Measurements from ENCODE around the gene L3MBTL4.

The L3MBTL4 gene

DNA sequence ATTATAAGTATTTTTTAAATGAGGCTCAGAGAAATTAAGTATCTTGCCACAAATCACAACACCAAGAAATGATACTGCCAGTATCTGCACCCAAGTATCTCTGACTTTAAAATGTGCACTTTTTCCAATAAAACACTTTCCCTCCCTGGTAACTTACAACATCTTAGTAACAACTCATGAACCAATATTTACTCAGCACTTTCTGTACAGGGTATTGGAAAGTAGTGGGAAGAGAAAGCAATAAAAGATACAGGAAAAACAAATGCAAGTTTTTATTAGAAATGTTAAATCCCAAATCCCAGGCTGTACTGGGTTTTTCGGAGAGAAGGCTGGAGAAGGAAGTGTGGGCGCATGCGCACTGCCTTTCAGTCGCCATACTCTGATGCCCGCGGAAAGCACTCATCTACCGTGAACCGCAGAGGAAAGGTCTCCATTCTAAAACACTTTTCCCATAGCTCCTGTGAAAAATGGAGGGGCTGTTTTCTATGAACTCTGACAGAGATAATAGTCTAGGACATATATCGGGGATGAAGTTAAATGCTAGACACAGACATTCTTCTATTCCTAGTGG, 52.1 kb downstream of the L3MBTL4 start:
- no peak for DNase-seq
- no peaks in the 10 kb centered on the region for H3K9me3 Mint-ChIP-seq
- H3K27ac Mint-ChIP-seq: no peak overlapping the region
- H3K4me1 Mint-ChIP-seq (ENCODE audit: low read depth): no peaks in the 10 kb centered on the region
- H3K4me3 Mint-ChIP-seq: no peak overlapping the region
- H3K36me3 Mint-ChIP-seq (ENCODE audit: low read depth): no peaks in the 10 kb centered on the region
- H3K27me3 Mint-ChIP-seq: no peaks in the 10 kb centered on the region

DNA sequence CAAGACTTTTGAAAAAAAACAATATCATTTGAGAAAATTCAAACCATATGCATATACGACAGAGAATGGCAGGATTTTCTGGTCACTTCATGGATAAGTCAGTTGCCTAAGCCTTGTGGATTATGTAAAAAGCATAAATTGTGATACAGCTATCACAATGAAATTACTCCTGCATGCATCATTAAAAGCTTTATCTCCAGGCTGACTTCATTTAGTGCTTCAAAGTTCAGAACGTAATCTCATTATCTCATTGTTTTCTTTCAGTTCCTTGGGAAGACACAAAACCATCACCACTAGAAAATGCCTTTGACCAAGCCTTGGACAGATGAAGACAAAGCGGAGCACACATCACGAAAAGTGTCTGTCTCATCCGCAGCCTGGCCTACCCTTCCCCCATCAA, 57.0 kb downstream of the L3MBTL4 start:
- H3K27ac Mint-ChIP-seq: no peak overlapping the region
- H3K27me3 Mint-ChIP-seq: no peaks in the 10 kb centered on the region
- H3K9me3 Mint-ChIP-seq: no peaks in the 10 kb centered on the region
- H3K4me1 Mint-ChIP-seq (ENCODE audit: low read depth): no peaks in the 10 kb centered on the region
- no peak overlapping the region for H3K4me3 Mint-ChIP-seq
- no peaks in the 10 kb centered on the region for H3K36me3 Mint-ChIP-seq (ENCODE audit: low read depth)
- no peak for DNase-seq

DNA sequence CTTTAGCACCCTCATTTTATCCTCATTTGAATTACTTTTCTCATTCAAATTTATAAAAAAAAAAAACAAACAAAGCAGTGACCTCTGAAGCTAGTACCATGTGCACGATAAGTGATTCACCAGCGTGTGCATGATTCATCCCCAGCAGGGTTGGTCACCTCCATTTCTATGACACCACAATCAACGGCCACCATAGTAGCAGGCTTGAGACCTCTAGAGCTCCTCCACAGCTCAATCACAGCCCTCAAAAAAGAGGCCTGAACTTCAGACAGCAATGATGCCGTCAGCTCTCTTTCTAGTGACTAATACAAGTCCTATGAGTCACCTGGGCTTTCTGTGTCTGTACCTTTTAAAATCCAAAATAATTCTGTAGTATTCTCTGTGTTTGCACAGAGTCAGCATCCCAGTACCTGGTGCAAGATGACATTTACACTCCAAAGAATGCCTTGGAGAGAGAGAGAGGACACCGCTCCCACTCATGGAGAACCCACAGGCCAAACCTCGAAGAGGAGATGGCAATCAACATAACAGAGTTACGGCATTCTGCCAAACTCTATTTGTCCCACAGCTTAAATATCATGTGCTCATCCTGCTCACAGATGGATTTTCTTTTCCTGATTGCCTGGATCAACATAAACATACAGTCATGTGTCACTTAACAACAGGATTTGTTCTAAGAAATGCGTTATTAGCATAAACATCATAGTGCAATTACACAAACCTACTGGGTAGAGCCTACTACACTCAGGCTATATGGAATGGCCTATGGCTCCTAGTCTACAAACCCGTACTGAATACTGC, 58.7 kb downstream of the L3MBTL4 start:
- H3K9me3 Mint-ChIP-seq: no peaks in the 10 kb centered on the region
- H3K4me3 Mint-ChIP-seq: no peak overlapping the region
- H3K4me1 Mint-ChIP-seq (ENCODE audit: low read depth): no peaks in the 10 kb centered on the region
- no peaks in the 10 kb centered on the region for H3K27me3 Mint-ChIP-seq
- no peak for DNase-seq
- H3K36me3 Mint-ChIP-seq (ENCODE audit: low read depth): no peaks in the 10 kb centered on the region
- no peak overlapping the region for H3K27ac Mint-ChIP-seq

DNA sequence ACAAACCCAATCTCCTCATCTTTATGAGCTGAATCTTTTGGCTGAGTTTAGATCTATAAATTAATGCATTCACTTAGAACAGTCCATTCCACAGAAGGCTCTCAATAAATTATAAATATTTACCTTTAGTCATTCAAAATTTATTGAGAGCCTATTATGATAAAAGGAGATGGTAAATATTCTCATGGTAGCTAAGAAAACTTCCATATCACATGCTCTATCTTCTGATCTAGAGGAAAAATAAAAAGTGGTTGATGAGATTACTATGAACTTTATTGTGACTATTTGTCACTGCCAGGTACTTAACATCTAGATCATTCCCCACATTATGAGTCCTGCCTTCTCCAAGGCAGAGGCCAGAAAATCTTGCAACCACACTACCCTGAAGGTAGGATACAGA, 62.4 kb downstream of the L3MBTL4 start:
- no peaks in the 10 kb centered on the region for H3K27me3 Mint-ChIP-seq
- H3K9me3 Mint-ChIP-seq: peaks cover 6% of the 10 kb centered on the region
- no peaks in the 10 kb centered on the region for H3K36me3 Mint-ChIP-seq (ENCODE audit: low read depth)
- no peak overlapping the region for H3K4me3 Mint-ChIP-seq
- no peak for DNase-seq
- H3K4me1 Mint-ChIP-seq (ENCODE audit: low read depth): no peaks in the 10 kb centered on the region
- no peak overlapping the region for H3K27ac Mint-ChIP-seq

DNA sequence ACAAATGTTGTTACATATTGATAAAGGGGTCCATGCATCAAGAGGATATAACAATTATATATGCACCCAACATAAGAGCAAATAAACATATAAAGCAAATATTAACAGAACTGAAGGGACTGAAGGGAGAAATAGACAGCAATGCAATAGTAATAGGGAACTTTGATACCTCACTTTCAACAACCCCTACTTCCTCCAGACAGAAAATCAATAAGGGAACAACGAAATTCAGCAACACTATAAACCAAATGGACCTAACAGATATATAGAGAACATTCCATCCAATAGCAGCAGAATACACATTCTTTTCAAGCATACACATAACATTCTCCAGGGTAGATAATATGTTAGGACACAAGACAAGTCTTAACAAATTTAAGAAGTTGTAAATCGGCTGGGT, 71.7 kb downstream of the L3MBTL4 start:
- no peak for DNase-seq
- Mint-ChIP-seq H3K27me3 (no peaks in the 10 kb centered on the region), H3K36me3 (ENCODE audit: low read depth) (no peaks in the 10 kb centered on the region), H3K4me3 (no peak overlapping the region), H3K4me1 (ENCODE audit: low read depth) (no peaks in the 10 kb centered on the region), H3K9me3 (peaks cover 24% of the 10 kb centered on the region), H3K27ac (no peak overlapping the region)

DNA sequence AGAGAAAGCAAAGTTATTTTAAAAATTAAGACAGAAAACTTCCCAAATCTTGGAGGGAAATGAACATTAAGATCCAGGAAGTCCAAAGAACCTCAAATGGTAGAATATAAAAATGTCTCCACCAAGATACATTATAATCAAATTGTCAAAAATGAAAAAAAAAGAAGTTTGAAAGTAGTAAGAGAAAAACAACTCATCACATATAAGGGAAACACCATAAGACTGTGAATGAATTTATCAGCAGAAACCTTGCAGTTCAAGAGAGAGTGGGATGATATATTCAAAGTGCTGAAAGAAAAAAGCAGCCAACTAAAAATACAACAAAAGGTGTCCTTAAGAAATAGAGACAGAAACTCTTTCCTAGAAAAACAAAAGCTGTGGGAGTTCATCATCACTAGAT, 73.0 kb downstream of the L3MBTL4 start:
- no peak overlapping the region for H3K4me3 Mint-ChIP-seq

DNA sequence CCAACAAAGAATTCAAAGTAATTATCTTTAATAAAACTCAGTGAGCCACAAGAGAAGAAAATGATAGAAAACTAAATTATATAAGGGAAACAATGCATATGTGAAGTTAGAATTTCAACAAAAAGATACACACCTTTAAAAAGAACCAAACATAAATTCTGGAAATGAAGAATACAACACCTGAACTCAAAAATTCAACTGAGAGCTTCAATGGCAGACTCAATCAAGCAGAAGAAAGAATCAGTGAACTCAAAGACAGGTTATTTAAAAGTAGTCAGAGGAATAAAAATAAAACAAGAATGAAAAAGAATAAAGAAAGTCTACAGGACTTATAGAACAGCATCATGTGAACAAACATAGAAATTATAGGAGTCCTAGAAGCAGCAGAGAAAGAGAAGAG, 73.4 kb downstream of the L3MBTL4 start:
- Mint-ChIP-seq H3K27ac (no peak overlapping the region), H3K9me3 (peaks cover 27% of the 10 kb centered on the region)

More for the DNA sequence above, 73.0 kb downstream of the L3MBTL4 start:
- Mint-ChIP-seq H3K9me3 (peaks cover 27% of the 10 kb centered on the region), H3K27ac (no peak overlapping the region), H3K4me1 (ENCODE audit: low read depth) (no peaks in the 10 kb centered on the region), H3K36me3 (ENCODE audit: low read depth) (no peaks in the 10 kb centered on the region), H3K27me3 (no peaks in the 10 kb centered on the region)
- DNase-seq: no peak

DNA sequence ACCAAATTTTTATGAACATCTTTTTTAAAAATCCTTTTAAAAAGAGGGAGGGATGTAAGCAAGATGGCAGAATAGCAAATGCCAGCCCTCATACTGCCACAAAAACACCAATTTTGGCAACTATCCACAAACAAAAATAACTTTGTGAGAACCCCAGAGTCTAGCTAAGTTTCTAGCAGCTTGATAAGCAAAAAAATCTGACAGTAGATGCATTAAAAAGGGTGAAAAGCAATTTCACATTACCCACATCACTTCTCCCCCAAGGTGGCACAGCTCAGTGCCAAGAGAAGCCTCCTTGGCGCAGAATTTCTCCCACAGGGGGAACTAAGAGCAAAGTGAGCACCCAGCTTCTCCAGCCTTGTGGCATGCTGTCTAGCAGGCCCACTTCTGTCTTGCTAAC, 74.6 kb downstream of the L3MBTL4 start:
- no peak for DNase-seq
- H3K9me3 Mint-ChIP-seq: peaks cover 27% of the 10 kb centered on the region
- no peaks in the 10 kb centered on the region for H3K36me3 Mint-ChIP-seq (ENCODE audit: low read depth)
- no peak overlapping the region for H3K4me3 Mint-ChIP-seq
- H3K4me1 Mint-ChIP-seq (ENCODE audit: low read depth): no peaks in the 10 kb centered on the region
- no peaks in the 10 kb centered on the region for H3K27me3 Mint-ChIP-seq
- H3K27ac Mint-ChIP-seq: no peak overlapping the region

More for the DNA sequence above, 73.4 kb downstream of the L3MBTL4 start:
- Mint-ChIP-seq H3K27me3 (no peaks in the 10 kb centered on the region), H3K36me3 (ENCODE audit: low read depth) (no peaks in the 10 kb centered on the region), H3K4me3 (no peak overlapping the region), H3K4me1 (ENCODE audit: low read depth) (no peaks in the 10 kb centered on the region)
- DNase-seq: no peak

DNA sequence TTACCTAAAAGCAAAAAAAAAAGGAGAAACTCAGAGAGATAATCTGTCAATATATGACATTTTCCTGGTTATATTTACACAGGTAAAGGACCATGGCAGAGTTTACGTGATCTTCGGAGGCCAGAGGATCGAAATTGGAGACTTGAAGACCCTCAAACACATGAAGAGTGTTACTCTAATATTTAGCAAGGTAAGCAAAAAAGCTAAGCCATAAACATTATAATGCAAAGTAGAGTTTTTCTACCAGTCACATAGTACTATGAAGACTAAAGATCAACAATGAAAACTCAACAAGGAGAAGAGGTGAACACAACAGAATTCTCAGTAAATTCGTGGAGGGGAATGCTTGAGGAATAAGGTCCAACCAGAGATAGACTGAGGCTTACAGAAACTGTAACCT, 78.5 kb downstream of the L3MBTL4 start:
- Mint-ChIP-seq H3K4me1 (ENCODE audit: low read depth) (no peaks in the 10 kb centered on the region), H3K27ac (no peak overlapping the region), H3K4me3 (no peak overlapping the region), H3K27me3 (no peaks in the 10 kb centered on the region), H3K36me3 (ENCODE audit: low read depth) (no peaks in the 10 kb centered on the region), H3K9me3 (peaks cover 10% of the 10 kb centered on the region)
- DNase-seq: no peak

DNA sequence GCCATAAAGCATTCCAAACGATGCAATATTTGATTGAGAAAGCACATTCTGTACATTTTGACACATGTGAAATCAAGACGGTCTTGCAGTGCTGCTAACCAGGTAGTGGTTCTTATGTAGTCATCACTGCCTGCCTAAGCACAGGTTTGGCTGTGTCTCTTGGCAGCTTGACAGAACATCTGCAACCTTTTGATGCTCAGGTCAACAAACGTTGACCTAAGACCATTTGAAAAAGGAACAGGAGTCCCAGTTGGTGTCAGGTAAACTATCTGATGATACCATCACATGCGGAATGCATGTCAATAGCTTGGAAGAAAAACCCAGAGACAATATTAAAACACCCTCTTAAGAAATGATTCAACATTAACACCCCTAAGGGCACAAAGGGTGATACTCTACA, 80.7 kb downstream of the L3MBTL4 start:
- H3K36me3 Mint-ChIP-seq (ENCODE audit: low read depth): no peaks in the 10 kb centered on the region
- H3K27ac Mint-ChIP-seq: no peak overlapping the region
- no peak overlapping the region for H3K4me3 Mint-ChIP-seq
- H3K27me3 Mint-ChIP-seq: no peaks in the 10 kb centered on the region
- H3K4me1 Mint-ChIP-seq (ENCODE audit: low read depth): no peaks in the 10 kb centered on the region
- H3K9me3 Mint-ChIP-seq: peaks cover 6% of the 10 kb centered on the region
- DNase-seq: no peak

DNA sequence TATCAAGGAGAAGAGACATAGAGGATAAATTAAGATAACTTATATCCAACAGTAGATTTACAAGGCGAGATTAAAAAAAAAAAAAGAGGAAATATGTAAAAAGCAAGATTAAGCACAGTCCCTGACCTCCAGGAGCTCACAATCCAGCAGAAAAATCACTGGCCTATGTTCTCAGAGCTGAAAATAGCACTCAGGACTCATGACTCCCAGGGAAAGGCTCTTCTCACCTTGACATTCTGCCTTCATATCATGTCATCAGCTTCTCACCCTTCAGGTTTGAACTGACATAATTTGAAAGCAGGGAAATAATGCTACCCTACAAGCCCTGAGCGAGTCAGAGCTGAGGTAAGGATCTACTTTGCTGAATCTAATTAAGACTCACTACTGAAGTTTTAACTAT, 82.8 kb downstream of the L3MBTL4 start:
- no peak for DNase-seq
- H3K4me3 Mint-ChIP-seq: no peak overlapping the region
- H3K27me3 Mint-ChIP-seq: no peaks in the 10 kb centered on the region
- no peaks in the 10 kb centered on the region for H3K4me1 Mint-ChIP-seq (ENCODE audit: low read depth)
- H3K9me3 Mint-ChIP-seq: peaks cover 7% of the 10 kb centered on the region
- H3K27ac Mint-ChIP-seq: no peak overlapping the region
- H3K36me3 Mint-ChIP-seq (ENCODE audit: low read depth): no peaks in the 10 kb centered on the region

DNA sequence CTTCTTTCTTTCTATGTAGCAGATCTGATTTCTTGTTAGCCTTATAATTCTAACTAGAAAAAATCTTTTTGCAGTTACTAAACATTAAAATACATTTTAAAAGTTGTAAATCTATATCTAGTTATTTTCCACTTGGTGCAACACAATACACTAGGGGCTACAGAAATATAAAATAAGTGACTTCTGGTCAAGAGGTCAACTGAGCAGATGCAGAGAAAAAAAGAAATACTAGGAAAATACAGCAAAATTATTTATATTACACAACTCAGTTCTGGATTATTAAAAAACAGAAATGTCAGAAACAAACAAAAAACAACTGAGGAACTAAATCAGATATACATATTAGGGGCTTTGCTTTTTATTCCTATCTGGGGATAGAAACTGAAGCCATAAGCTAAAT, 83.9 kb downstream of the L3MBTL4 start:
- H3K9me3 Mint-ChIP-seq: peaks cover 15% of the 10 kb centered on the region
- H3K4me1 Mint-ChIP-seq (ENCODE audit: low read depth): no peaks in the 10 kb centered on the region
- DNase-seq: no peak
- H3K27me3 Mint-ChIP-seq: no peaks in the 10 kb centered on the region
- H3K4me3 Mint-ChIP-seq: no peak overlapping the region
- no peaks in the 10 kb centered on the region for H3K36me3 Mint-ChIP-seq (ENCODE audit: low read depth)
- no peak overlapping the region for H3K27ac Mint-ChIP-seq

DNA sequence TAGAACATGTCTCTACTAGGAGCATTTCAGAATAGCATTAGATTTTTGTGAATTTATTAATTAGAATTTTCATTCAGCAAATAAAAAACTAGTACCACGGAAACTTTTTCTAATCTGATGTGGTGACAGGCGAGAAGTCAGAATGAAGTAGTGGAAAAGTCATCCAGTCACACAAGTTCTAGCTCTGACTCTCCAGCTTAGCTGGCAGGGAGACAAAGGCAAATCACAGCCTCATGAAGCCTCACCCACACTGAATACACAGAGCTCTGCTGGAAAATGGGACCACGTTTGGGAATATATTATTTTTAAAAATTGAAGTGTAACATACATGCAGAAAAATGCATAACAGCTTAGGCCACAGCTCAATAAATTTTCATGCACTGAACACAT, 86.1 kb downstream of the L3MBTL4 start:
- no peaks in the 10 kb centered on the region for H3K36me3 Mint-ChIP-seq (ENCODE audit: low read depth)
- no peak overlapping the region for H3K27ac Mint-ChIP-seq
- no peak for DNase-seq
- H3K27me3 Mint-ChIP-seq: no peaks in the 10 kb centered on the region
- no peak overlapping the region for H3K4me3 Mint-ChIP-seq
- H3K4me1 Mint-ChIP-seq (ENCODE audit: low read depth): no peaks in the 10 kb centered on the region
- peaks cover 23% of the 10 kb centered on the region for H3K9me3 Mint-ChIP-seq

DNA sequence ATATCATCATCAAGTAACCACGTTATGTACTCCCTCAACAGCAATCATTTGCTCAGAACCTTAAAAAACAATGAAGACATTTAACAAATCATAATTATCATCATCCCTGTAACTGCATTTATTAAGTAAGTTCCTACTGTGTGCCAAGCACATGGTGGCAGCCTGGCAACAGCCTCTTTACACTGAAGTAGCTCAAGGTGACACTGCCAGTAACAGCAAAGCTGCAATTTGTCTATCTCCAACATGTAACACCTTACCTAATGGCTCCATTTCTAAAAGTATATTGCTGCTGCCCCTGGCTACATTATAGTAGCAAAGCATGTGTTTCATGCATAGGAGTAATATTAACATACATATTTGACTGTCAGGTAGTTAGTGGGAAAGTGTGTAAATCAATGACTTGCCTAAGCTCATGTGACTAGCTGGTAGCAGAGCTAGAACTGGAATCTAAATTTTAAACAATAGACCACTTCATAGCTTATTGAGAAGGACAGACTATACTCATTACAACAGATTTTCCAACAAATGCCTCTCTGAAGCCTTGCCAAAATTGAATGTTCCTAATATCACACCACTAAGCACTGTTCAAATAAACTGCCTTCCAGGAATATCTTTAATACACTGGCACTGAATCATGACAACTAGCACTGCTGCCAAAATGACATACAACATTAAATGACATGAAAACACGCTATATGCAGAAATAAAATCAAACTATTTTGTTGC, 86.7 kb downstream of the L3MBTL4 start:
- DNase-seq: no peak
- Mint-ChIP-seq H3K4me3 (no peak overlapping the region), H3K36me3 (ENCODE audit: low read depth) (no peaks in the 10 kb centered on the region), H3K9me3 (peaks cover 28% of the 10 kb centered on the region), H3K27ac (no peak overlapping the region), H3K4me1 (ENCODE audit: low read depth) (no peaks in the 10 kb centered on the region), H3K27me3 (no peaks in the 10 kb centered on the region)

DNA sequence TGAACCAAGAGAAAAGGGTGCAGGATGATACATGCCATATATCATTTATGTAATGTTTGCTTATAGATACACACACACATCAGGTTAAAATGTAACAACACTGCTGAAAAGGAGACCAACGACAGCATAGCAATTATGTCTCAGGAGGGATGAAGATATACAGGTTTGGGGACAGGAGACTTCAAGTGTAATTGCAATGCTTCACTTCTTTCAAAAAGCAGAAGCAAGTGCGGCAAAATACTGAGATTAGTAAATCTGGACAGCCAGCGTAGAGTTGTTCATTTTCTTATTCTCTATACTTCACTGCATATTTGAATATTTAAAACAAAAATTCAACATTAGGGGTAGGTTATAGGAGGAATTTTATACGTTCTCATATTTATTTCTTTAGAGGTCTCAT, 87.2 kb downstream of the L3MBTL4 start:
- peaks cover 32% of the 10 kb centered on the region for H3K9me3 Mint-ChIP-seq
- no peaks in the 10 kb centered on the region for H3K36me3 Mint-ChIP-seq (ENCODE audit: low read depth)
- no peaks in the 10 kb centered on the region for H3K4me1 Mint-ChIP-seq (ENCODE audit: low read depth)
- DNase-seq: no peak
- no peak overlapping the region for H3K27ac Mint-ChIP-seq
- H3K27me3 Mint-ChIP-seq: no peaks in the 10 kb centered on the region
- H3K4me3 Mint-ChIP-seq: no peak overlapping the region
